ENCODE results near the gene SHKBP1.

SHKBP1 gene

DNA sequence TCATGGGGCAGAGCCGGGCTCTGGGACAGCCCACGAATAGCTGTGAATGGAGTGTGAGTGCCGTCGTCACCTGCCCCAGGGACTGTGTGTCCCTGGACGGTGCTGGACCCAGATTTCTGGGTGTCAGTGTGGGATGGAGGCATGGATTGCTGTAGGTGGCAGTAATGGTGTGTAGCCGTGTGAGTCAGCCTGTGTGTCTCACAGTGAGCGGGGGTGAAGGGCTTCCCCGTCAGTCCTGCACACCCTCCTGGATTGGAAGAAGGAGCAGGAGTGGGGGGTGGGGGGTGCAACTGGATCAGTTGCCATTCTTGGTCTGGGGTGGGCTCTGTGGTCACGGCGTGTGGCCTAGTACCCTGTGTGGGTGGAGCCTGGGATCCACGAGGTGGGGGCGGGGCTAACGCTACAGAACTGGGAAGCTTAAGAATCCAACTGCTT, 18.0 kb downstream of the SHKBP1 start:
- POLR2A ChIA-PET = interaction anchor here (1.4 kb wide), 2 partner anchors 16 to 24 kb away, joined by 5 read pairs; no protein-coding TSS in a partner anchor
- DNase-seq (ENCODE audit: extremely low spot score) = no peak
- no peak for TF ChIP-seq FOXM1 (IDR thresholded peaks at IDR 0.05; ENCODE audit: borderline replicate concordance)
- CTCF ChIA-PET = interaction anchor here (0.8 to 1.2 kb wide), 2 partner anchors 40 to 46 kb away, joined by 3 read pairs; no protein-coding TSS in a partner anchor

DNA sequence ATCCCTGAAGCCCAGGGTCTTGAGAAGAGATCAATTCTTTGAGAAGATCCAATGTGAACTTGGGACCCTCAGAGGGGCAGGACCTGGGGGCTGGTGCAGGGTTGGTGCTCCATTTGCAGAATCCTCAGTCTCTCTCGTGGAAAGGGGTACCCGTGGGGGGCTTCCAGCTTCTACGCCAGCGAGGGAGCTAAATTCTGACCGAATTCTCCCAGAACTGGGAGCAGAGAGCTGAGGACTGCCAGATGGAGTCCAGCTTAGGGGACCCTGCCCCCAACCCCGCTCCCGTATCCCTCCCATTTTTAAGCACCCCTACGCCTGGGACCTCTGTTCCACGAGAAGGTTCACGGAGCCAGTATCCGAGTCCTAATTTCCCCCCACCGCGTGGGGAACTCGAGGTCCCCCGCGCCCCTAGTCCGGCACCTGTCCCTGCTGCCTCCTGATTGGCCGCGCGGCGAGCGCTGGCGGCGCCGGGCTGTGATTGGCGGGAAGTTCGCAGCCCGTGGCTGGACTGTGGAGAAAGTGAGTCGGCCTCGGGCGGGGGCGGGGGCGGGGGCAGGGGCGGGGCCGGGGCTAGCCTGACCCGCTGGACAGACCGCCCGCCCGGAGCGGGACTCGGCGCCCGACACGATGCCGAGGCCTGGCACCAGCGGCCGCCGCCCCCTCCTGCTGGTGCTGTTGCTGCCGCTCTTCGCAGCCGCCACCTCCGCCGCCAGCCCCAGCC, 20.1 kb downstream of the SHKBP1 start:
- ChIA-PET CTCF (no interaction called here), POLR2A (no interaction called here)
- DNase-seq (ENCODE audit: extremely low spot score) = peak; percentile 79
- TF ChIP-seq, protein P1, sequence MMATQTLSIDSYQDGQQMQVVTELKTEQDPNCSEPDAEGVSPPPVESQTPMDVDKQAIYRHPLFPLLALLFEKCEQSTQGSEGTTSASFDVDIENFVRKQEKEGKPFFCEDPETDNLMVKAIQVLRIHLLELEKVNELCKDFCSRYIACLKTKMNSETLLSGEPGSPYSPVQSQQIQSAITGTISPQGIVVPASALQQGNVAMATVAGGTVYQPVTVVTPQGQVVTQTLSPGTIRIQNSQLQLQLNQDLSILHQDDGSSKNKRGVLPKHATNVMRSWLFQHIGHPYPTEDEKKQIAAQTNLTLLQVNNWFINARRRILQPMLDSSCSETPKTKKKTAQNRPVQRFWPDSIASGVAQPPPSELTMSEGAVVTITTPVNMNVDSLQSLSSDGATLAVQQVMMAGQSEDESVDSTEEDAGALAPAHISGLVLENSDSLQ (IDR thresholded peaks at IDR 0.05) = peak; percentile 71
- TF ChIP-seq L3MBTL2 (conservative IDR thresholded peaks at IDR 0.05) = peak; percentile 85
- no peak for TF ChIP-seq ELF4 (IDR thresholded peaks at IDR 0.05)
- no peak for TF ChIP-seq LEF1 (IDR thresholded peaks at IDR 0.05; ENCODE audit: borderline replicate concordance)

DNA sequence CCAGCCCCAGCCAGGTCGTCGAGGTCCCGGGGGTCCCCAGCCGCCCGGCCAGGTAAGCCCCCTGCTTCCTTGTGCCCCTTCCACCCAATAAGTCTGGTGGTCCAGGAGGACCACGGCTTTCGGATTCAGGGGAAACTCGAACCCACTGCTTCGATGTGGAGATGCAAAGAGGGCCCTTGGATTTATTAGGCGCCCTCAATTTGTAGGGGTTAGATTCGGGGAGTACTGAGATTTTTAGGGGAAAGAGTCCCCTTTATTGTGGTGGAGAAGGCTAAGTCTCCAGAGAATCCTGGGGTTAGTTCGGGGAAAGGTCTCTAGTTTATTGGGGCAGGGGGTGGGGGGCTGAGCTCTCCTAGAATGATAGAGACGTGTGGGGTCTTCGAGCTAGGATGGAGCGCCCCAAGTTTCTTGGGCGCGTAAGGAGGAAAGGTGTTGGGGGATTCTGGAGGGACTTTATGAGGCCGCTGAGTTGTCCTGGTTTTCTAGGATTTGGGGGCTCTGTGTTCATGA, 20.7 kb downstream of the SHKBP1 start:
- ChIA-PET POLR2A (no interaction called here), CTCF (no interaction called here)
- no peak for TF ChIP-seq SP1 (IDR thresholded peaks at IDR 0.05)
- no peak for TF ChIP-seq NFRKB (IDR thresholded peaks at IDR 0.05)
- TF ChIP-seq TARDBP (IDR thresholded peaks at IDR 0.05) = no peak
- TF ChIP-seq CTBP1 (IDR thresholded peaks at IDR 0.05; ENCODE audit: borderline replicate concordance) = no peak
- no peak for TF ChIP-seq SUZ12 (IDR thresholded peaks at IDR 0.05)
- TF ChIP-seq L3MBTL2 (conservative IDR thresholded peaks at IDR 0.05) = no peak
- no peak for TF ChIP-seq FOXA1 (IDR thresholded peaks at IDR 0.05)
- TF ChIP-seq BHLHE40 (IDR thresholded peaks at IDR 0.05; ENCODE audit: borderline replicate concordance) = no peak
- TF ChIP-seq FOXK2 (IDR thresholded peaks at IDR 0.05) = no peak
- TF ChIP-seq LEF1 (IDR thresholded peaks at IDR 0.05; ENCODE audit: borderline replicate concordance) = no peak
- DNase-seq (ENCODE audit: extremely low spot score) = no peak

DNA sequence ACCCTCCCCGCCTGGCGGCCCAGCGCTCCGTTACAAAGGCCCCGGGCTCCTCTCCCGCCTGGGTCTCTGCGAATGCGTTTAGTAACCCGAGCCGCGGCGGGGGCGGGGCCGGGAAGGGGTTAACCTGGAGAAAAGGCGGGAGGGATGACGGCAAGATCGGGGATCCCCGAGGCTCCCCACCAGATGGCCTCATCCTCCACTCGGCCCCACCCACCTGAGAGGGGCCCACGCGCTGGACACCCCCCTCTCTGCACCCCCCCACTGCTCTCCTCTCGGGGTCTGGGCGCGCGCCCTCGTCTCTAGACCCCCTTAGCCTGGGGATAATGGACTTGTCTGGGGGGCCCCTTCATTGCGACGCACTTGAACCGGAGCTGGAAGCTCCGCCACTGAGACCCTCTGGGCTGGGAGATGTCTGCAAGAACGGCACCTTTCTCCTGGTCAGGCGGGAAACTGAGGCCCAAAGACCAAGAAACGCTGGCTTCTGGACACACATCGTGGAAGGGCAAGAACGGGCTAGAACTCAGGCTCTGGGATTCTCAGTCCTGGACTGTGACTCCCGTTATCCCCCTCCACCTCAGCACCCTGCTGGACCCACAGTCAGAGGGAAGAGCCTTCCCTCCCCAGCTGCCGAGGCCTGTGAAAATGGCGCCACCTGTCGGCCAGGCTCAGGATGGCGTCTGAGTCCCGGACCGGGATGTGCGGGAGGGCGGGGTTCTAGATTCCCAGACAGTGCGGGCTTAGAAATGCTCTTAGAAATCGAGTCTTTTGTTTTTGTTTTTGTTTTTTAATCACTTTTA, 21.6 kb downstream of the SHKBP1 start:
- DNase-seq (ENCODE audit: extremely low spot score) = peak; percentile 79
- TF ChIP-seq CTBP1 (IDR thresholded peaks at IDR 0.05; ENCODE audit: borderline replicate concordance) (peak; percentile 52; the same call in 1 of the 2 replicates), NFRKB (IDR thresholded peaks at IDR 0.05) (no peak), FOXM1 (IDR thresholded peaks at IDR 0.05; ENCODE audit: borderline replicate concordance) (peak; percentile 84; the same call in 1 of the 2 replicates), LEF1 (IDR thresholded peaks at IDR 0.05; ENCODE audit: borderline replicate concordance) (no peak), SP1 (IDR thresholded peaks at IDR 0.05) (no peak), L3MBTL2 (conservative IDR thresholded peaks at IDR 0.05) (peak; percentile 67), ZNF384 (IDR thresholded peaks at IDR 0.05) (no peak), TARDBP (IDR thresholded peaks at IDR 0.05) (no peak)
- POLR2A ChIA-PET = interaction anchor here (0.8 to 1.6 kb wide), 7 partner anchors 21 to 134 kb away, joined by 3 to 7 read pairs (median 4); partner anchors contain the start of gene BLVRB
- CTCF ChIA-PET = interaction anchor here (0.9 to 1.3 kb wide), 4 partner anchors 48 to 303 kb away, joined by 3 to 10 read pairs (median 4); no protein-coding TSS in a partner anchor

DNA sequence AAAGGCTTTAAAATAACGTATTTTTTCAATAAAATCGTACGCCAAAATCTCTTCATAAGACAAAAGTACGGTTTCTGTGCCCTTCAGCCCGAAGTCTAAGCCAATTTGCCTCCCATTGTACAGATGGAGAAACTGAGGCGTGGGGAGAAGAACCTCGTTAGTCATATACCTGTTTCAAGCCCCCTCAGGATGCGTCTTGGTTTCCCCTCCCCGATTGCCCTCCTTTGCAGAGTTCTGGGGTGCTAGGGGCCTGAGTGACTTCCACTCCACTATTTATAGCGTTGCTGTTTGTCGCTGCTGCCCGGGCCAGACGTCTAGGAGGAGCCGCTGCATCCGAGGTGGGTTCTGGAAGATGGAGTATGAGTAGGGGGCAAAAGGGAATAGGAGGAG, 22.2 kb downstream of the SHKBP1 start:
- no peak for TF ChIP-seq TARDBP (IDR thresholded peaks at IDR 0.05)
- no peak for TF ChIP-seq ELF4 (IDR thresholded peaks at IDR 0.05)
- no peak for TF ChIP-seq NFRKB (IDR thresholded peaks at IDR 0.05)
- no peak for TF ChIP-seq LEF1 (IDR thresholded peaks at IDR 0.05; ENCODE audit: borderline replicate concordance)
- TF ChIP-seq SP1 (IDR thresholded peaks at IDR 0.05) = no peak
- no peak for TF ChIP-seq FOXK2 (IDR thresholded peaks at IDR 0.05)
- TF ChIP-seq FOXA1 (IDR thresholded peaks at IDR 0.05) = no peak
- TF ChIP-seq BHLHE40 (IDR thresholded peaks at IDR 0.05; ENCODE audit: borderline replicate concordance) = no peak
- TF ChIP-seq FOXM1 (IDR thresholded peaks at IDR 0.05; ENCODE audit: borderline replicate concordance) = no peak
- no peak for TF ChIP-seq L3MBTL2 (conservative IDR thresholded peaks at IDR 0.05)
- CTCF ChIA-PET = interaction anchor here (0.6 to 1.3 kb wide), 6 partner anchors 9 to 303 kb away, joined by 3 to 10 read pairs (median 3); no protein-coding TSS in a partner anchor

DNA sequence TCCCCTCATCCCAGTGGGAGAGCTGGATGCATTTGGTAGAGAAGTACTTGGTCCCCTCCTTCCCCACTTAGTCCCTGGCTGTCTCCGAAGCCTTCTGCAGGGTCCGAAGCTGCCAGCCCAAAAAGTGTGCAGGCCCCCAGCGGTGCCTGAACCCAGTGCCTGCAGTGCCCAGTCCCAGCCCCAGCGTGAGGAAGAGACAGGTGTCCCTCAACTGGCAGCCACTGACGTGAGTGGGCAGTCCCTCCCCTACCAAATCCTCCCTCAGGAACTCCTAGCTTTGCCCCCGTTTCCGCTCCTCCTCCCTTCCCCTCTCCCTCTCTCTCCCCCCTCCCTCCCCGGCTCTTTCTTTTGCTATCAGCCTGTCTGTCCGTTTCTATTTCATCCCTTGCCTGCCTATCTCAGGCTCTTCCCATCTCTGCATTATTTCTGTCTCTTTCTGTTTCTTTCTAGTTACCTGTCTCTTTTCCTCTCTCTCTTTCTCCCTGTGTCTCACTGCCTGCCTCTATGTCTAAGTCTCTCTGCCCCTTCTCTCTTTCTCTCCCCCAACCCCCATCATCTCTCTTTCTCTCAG, 22.7 kb downstream of the SHKBP1 start:
- CTCF ChIA-PET = interaction anchor here (0.6 to 0.9 kb wide), 2 partner anchors 9 to 29 kb away, joined by 3 read pairs; no protein-coding TSS in a partner anchor
- no peak for DNase-seq (ENCODE audit: extremely low spot score)
- TF ChIP-seq SP1 (IDR thresholded peaks at IDR 0.05) (no peak), ZNF384 (IDR thresholded peaks at IDR 0.05) (no peak), SUZ12 (IDR thresholded peaks at IDR 0.05) (no peak), CTBP1 (IDR thresholded peaks at IDR 0.05; ENCODE audit: borderline replicate concordance) (no peak), FOXM1 (IDR thresholded peaks at IDR 0.05; ENCODE audit: borderline replicate concordance) (no peak), NFRKB (IDR thresholded peaks at IDR 0.05) (no peak), FOXK2 (IDR thresholded peaks at IDR 0.05) (no peak), LEF1 (IDR thresholded peaks at IDR 0.05; ENCODE audit: borderline replicate concordance) (no peak), FOXA1 (IDR thresholded peaks at IDR 0.05) (no peak), ARNT (IDR thresholded peaks at IDR 0.05) (no peak), BHLHE40 (IDR thresholded peaks at IDR 0.05; ENCODE audit: borderline replicate concordance) (no peak), L3MBTL2 (conservative IDR thresholded peaks at IDR 0.05) (no peak), HDGF (IDR thresholded peaks at IDR 0.05; ENCODE audit: borderline replicate concordance) (no peak), ELF4 (IDR thresholded peaks at IDR 0.05) (no peak), TARDBP (IDR thresholded peaks at IDR 0.05) (no peak)
- TF ChIP-seq, protein P1 (IDR thresholded peaks at IDR 0.05) = no peak
- POLR2A ChIA-PET = interaction anchor here (0.8 to 1.6 kb wide), 3 partner anchors 10 to 59 kb away, joined by 3 to 7 read pairs (median 5); no protein-coding TSS in a partner anchor

More for the DNA sequence above, 22.2 kb downstream of the SHKBP1 start:
- POLR2A ChIA-PET = interaction anchor here (0.8 to 1.6 kb wide), 7 partner anchors 11 to 135 kb away, joined by 3 to 7 read pairs (median 4); partner anchors contain the start of gene BLVRB
- no peak for DNase-seq (ENCODE audit: extremely low spot score)

Measured in HEK293T (cell line).